Brain microvascular endothelial cell (primary cell): ENCODE results near the gene MIX23.

Experiments
- DNase-seq: peaks from one replicate; pipeline ENCODE4 v3.0.0-alpha.2; 2020
- H3K27ac ChIP-seq: fragments of 250-450 bp; sonication (Bioruptor Pico); 2 replicates; pipeline ENCODE4 v1.5.1; 2020; ENCODE audit warnings: mild to moderate bottlenecking, moderate library complexity
- H3K27me3 ChIP-seq: fragments of 250-450 bp; sonication (Bioruptor Pico); replicated peaks from 2 replicates; pipeline ENCODE4 v1.5.1; 2020; ENCODE audit warnings: mild to moderate bottlenecking
- H3K36me3 ChIP-seq: fragments of 250-450 bp; sonication (Bioruptor Pico); replicated peaks from 2 replicates; pipeline ENCODE4 v1.5.1; 2020; ENCODE audit warnings: mild to moderate bottlenecking
- H3K4me3 ChIP-seq: 2 replicates; pipeline ENCODE4 v1.5.1; 2011; ENCODE audit warnings: low read depth, mild to moderate bottlenecking, control low read depth, low read length, moderate library complexity
- CTCF ChIP-seq: IDR thresholded peaks from 2 replicates; pipeline ENCODE4 v1.5.1; 2011; ENCODE audit warnings: low read depth, mild to moderate bottlenecking, moderate library complexity, low read length, control low read depth, inconsistent platforms; ENCODE audit errors: missing control alignments
- in situ Hi-C: cut with HindIII; loops from 2 replicates; pipeline ENCODE4 v1.10.0; 2017; ENCODE audit warnings: low sequenced_read_pairs, low pct_ligation_motif_present

The MIX23 gene

GRCh38 chr3:122416966-122417365 lies 33.9 kb upstream of the MIX23 start:
- peak overlapping the region; percentile 82 for H3K27ac ChIP-seq
- H3K27me3 ChIP-seq, result no peaks in the 10 kb centered on the region
- DNase-seq, result no peak
- H3K36me3 ChIP-seq, result no peaks in the 10 kb centered on the region
- TF ChIP-seq CTCF, result no peak
- in situ Hi-C loops, result no loop called here
- H3K4me3 ChIP-seq, result peak overlapping the region; percentile 72

- Histone ChIP-seq H3K27ac (peak within 1 kb of the TSS; percentile 82), H3K27me3 (no peaks in the 10 kb centered on the region), H3K4me3 (peak within 1 kb of the TSS; percentile 72), H3K36me3 (no peaks in the 10 kb centered on the region)
- in situ Hi-C loops, result no loop called here
- DNase-seq, result peak; percentile 98
- peak; percentile 32 for TF ChIP-seq CTCF
Measured at GRCh38 chr3:122415762-122416654, 33.0 kb upstream of the MIX23 start, which contains the start of gene WDR5B. WDR5B (minus strand) TSS chr3:122416062; CDS start chr3:122415528, 534 bp downstream.

GRCh38 chr3:122415104-122415744 lies 32.2 kb upstream of the MIX23 start:
- in situ Hi-C loops, result no loop called here
- H3K27ac ChIP-seq, result peak overlapping the region; percentile 82
- TF ChIP-seq CTCF, result no peak
- peak overlapping the region; percentile 72 for H3K4me3 ChIP-seq
- H3K27me3 ChIP-seq, result no peaks in the 10 kb centered on the region
- no peaks in the 10 kb centered on the region for H3K36me3 ChIP-seq
- DNase-seq, result peak; percentile 58

GRCh38 chr3:122414391-122414790 lies 31.4 kb upstream of the MIX23 start:
- H3K27ac ChIP-seq, result no peak overlapping the region
- no peak for DNase-seq
- in situ Hi-C loops, result no loop called here
- no peak overlapping the region for H3K4me3 ChIP-seq
- H3K36me3 ChIP-seq, result no peaks in the 10 kb centered on the region
- TF ChIP-seq CTCF, result no peak
- no peaks in the 10 kb centered on the region for H3K27me3 ChIP-seq

GRCh38 chr3:122410639-122411038 lies 27.6 kb upstream of the MIX23 start:
- no peak for DNase-seq
- no peak for TF ChIP-seq CTCF
- no peak overlapping the region for H3K27ac ChIP-seq
- no peaks in the 10 kb centered on the region for H3K27me3 ChIP-seq
- in situ Hi-C loops, result no loop called here
- no peaks in the 10 kb centered on the region for H3K36me3 ChIP-seq
- H3K4me3 ChIP-seq, result no peak overlapping the region
